ENCODE data around the gene EDIL3.

EDIL3 gene

DNA sequence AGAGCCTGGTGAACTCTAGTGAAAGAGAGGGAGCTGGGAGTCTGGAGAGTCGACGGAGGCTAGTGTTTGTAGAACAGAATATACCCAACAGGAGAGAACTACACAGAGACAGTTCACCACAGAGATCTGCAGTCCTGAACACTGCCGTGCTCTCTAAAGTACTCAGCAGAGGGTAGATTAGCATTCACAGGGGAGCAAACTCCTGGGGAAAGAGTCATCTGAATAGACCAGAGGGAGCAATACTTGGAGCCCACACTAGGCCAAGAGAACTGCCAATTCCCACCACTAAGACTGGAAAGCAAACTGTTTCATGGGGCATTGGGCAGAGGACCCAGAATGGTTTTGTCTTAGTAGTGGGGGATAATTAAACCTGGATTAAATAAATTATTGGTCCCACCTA is 235.6 kb downstream of the EDIL3 start:
- no peak for DNase-seq

- no peak for DNase-seq
These were observed 236.0 kb downstream of the EDIL3 start for GRCh38 chr5:84148651-84149050.

DNA sequence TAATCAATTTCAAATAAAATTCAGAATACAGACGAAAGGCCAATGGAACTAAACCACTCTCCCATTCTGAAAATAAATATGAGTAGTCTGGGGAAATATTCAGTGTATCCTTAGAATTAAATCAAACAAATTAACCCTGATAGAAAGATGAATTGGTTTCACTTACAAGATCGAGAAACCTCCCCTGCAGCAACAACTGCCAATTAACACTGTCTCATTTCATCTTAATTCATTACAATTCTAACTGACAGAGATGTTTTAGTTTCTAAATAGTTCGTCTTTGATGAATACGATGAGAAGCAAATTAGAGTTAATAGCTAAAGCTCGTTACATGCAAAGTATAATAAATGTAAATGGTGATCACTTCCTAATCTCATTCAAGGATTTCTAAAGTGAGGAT is 247.1 kb downstream of the EDIL3 start:
- no peak for DNase-seq

DNA sequence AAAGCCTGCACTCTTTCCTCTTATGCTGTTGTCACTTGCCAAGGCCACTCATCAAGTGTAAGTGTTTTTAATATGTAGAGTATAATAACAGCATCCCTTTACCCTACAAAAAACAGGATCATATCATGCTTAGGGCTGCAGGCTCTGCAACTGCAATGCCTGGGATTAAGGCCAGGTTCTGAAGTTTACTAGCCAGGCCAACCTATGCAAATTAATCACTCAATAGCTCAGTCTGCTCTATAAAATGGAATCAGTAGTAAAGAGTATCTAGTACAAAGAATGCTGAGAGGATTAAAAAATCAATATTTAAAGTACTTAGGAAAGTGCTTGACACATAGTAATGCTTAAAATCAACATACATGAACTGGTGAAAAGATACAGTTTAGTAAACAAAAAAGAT is 253.3 kb downstream of the EDIL3 start:
- DNase-seq = no peak

DNA sequence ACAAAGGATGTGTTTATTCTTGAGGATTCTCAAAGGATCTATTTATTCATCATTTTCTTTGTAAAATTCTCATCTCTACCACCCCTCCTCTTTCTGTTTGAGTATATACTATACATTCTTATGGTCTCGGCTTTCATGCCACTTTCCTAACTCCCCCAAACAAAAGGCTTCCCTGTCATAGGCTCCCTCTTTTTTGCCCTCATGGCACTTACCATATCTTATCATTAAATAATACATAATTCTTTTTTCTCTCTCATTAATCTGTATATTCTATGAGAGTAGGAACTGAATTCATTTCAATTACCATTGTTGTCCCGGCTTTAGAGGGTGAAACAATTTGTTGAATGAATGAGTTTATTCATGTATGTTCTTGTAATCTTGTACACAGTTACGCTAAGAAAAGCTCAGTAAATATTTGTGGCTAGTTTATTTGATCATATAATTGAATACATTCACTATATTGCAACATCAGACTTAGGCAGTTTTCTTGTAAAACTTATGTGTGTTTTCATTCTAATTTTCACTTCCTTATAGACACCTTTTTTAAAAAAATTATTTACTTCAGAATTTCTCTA is 254.6 kb downstream of the EDIL3 start:
- DNase-seq = no peak

GRCh38 chr5:84125216-84125615 is 259.5 kb downstream of the EDIL3 start:
- no peak for DNase-seq

GRCh38 chr5:84119252-84119651 is 265.4 kb downstream of the EDIL3 start:
- no peak for DNase-seq

GRCh38 chr5:84118551-84118950 is 266.1 kb downstream of the EDIL3 start:
- no peak for DNase-seq

- DNase-seq = no peak
These were observed 269.0 kb downstream of the EDIL3 start for GRCh38 chr5:84115727-84116126.

- peak; percentile 41 for DNase-seq
These were observed 271.2 kb downstream of the EDIL3 start for GRCh38 chr5:84113246-84114105.

- DNase-seq = no peak
These were observed 291.9 kb downstream of the EDIL3 start for GRCh38 chr5:84092738-84093137.

GRCh38 chr5:84091127-84091799 is 293.4 kb downstream of the EDIL3 start:
- DNase-seq = no peak

DNA sequence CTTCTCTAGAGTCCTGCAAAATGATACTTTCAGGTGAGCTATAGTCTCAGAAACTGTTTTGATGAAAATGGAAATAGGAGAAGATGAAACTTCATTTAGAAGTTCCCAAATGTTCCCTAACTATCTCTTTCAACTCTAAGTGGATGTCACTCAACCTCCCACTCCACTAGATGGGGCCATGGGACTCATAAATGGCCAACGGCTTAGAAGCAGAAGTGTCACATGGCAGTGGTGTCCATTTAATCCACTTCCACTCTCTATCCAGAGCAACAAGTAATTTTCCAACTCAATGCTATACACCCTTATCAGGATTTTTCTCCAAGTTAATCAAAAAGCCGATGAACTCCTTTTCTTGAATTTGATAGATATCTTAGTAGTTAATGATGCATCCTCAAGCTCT is 295.7 kb downstream of the EDIL3 start:
- peak; percentile 31 for DNase-seq

DNA sequence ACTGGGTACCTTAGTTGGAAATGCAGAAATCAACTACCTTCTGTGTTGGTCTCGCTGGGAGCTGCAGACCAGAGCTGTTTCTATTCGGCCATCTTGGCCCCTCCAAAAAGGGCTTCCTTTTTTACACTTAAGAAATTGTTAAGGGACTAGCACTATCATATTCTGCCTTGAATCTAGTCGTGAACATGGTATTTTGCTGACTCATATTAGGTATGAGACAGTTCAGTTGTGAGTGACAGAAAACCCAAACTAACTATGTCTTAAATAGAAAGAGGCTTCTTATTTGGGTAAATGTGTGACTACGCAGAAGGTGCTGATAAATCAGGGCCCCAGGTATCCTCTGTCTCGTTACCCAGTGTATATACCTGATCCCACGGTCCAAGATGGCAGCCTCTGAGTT is 298.2 kb downstream of the EDIL3 start:
- peak; percentile 46 for DNase-seq

GRCh38 chr5:84085387-84086041 is 299.2 kb downstream of the EDIL3 start:
- DNase-seq = no peak

DNA sequence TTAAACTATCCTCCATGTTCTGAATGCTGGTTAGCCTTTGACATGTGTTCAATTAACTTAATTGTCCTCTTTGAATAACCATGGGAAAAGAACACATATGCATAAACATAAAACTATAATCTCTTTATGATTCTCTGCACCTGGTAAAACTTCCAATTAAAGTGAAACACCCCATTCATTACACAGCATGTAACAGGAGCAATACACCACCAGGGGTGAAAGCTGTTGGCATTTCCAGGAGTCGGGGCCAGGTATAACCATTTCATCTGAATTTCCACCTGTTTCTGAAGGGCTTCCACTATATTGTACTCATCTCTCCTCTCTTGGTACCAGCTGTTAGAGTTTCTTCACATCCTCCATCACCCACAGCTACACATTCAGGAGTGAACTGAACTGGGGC is 303.8 kb downstream of the EDIL3 start:
- no peak for DNase-seq

GRCh38 chr5:84072339-84072738 is 312.3 kb downstream of the EDIL3 start:
- no peak for DNase-seq

GRCh38 chr5:84069608-84070179 is 315.0 kb downstream of the EDIL3 start:
- DNase-seq = no peak

DNA sequence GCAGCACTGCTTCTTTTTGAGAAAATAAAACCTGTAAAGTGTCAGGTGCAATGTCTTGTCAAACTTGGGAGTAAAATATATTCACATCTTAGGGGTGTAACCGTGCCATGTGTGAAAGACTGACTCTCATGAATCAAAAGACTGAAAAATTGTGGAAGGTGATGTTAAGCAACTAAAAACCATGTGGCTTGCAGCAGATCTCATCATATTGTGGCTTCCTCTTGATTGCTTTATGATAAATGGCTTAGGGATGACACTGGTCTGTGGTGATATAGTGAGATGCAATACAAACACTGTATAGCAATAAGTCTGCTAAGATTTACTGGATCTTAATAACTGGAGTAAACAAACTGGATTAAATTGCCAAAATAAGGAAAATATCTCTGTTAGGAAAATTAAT is 321.6 kb downstream of the EDIL3 start:
- no peak for DNase-seq

DNA sequence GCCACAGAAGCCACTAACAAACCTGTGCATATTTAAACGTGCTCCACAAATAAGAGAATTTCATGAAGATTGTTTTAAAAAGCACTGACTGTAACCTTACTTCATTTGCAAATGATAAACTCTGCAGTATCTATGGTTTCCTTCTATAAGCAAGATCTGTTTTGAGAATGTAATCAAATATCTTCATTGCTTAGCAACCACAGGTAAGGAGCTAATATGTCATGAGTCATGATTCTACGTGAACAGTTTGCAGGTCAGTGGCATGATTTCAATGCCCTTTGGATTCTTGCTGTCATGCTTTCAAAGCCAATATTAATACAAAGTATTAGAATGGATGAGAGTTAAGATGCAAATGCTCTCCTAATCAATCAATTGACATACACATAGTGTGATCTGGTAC is 325.0 kb downstream of the EDIL3 start:
- DNase-seq = no peak

GRCh38 chr5:84058561-84058960 is 326.1 kb downstream of the EDIL3 start:
- no peak for DNase-seq

GRCh38 chr5:84057211-84057610 is 327.5 kb downstream of the EDIL3 start:
- DNase-seq = no peak

GRCh38 chr5:84045964-84046363 is 338.7 kb downstream of the EDIL3 start:
- DNase-seq = no peak

Data from fibroblast of upper back skin (primary cell).